GM12892 (cell line): ENCODE data around the gene MEGF11.

ENCODE experiments used
- POLR2A ChIP-seq: IDR thresholded peaks from 2 replicates; pipeline ENCODE4 v1.6.1; 2011; ENCODE audit warnings: low read depth, low read length, control low read depth
- POLR2AphosphoS5 ChIP-seq: IDR thresholded peaks from 2 replicates; pipeline ENCODE4 v1.6.1; 2011; ENCODE audit warnings: low read depth, low read length, control low read depth

GRCh38 chr15:66024116-66024515 is 229.4 kb downstream of the MEGF11 start:
- no peak for TF ChIP-seq POLR2AphosphoS5
- TF ChIP-seq POLR2A: no peak
